Endothelial cell of umbilical vein (primary cell): ENCODE measurements around the gene SPTB. TPM values are rescaled to one million over a fixed set of nuclear protein-coding genes. Genes with fewer than 3 reads are reported as not detected.

Experiments
- BruUV-seq: library from RNA; stranded (reverse); fragments of 400-500 nt; replicated peaks from 2 replicates; lab custom pipeline; 2021; lab: Mats Ljungman, UMichigan
- CTCF ChIA-PET: fragments of 300-600, 350-600 bp; sonication (Branson Sonifier 250); formaldehyde crosslinking; loops from one replicate; lab custom pipeline; 2021; ENCODE audit warnings: antibody characterized with exemption, inconsistent platforms; lab: Charles Lee
- POLR2A ChIA-PET: fragments of 300-600, 350-600 bp; sonication (Branson Sonifier 250); formaldehyde crosslinking; loops from one replicate; lab custom pipeline; 2021; ENCODE audit warnings: antibody characterized with exemption, inconsistent platforms; lab: Charles Lee
- DNase-seq: peaks from one replicate; pipeline ENCODE4 v3.0.0-alpha.2; 2011; ENCODE audit warnings: low read depth, low spot score
- FAIRE-seq: peaks from 2 replicates; lab custom pipeline; 2011; peaks lifted over from hg19 to GRCh38; lab: Jason Lieb, UNC
- H2AFZ ChIP-seq: 2 replicates; pipeline ENCODE4 v1.6.0; 2012; ENCODE audit warnings: low read depth, low read length, control low read depth, inconsistent platforms
- H3K27ac ChIP-seq: 2 replicates; pipeline ENCODE4 v1.5.1; 2011; ENCODE audit warnings: low read depth, mild to moderate bottlenecking, control low read depth, low read length, moderate library complexity; ENCODE audit not compliant: insufficient read depth
- H3K27me3 ChIP-seq, 2 experiments: 2 replicates each; pipeline versions ENCODE4 v1.6.0 to v1.6.1; 2011; ENCODE audit warnings: low read length in 2 of 2, mixed read lengths in 1 of 2; ENCODE audit not compliant: control insufficient read depth in 2 of 2, insufficient read depth in 2 of 2
- H3K36me3 ChIP-seq, 2 experiments: 2 replicates in 1 of 2; 3 replicates in 1 of 2; pipeline ENCODE4 v1.5.1; 2011; ENCODE audit warnings: low read length in 2 of 2, mild to moderate bottlenecking in 1 of 2, moderate library complexity in 1 of 2; ENCODE audit not compliant: control insufficient read depth in 2 of 2, insufficient read depth in 2 of 2; ENCODE audit errors: extremely low read depth in 1 of 2
- H3K4me1 ChIP-seq: 3 replicates; pipeline ENCODE4 v1.5.1; 2011; ENCODE audit warnings: mild to moderate bottlenecking, low read length; ENCODE audit not compliant: control insufficient read depth, insufficient read depth; ENCODE audit errors: extremely low read depth
- H3K4me2 ChIP-seq: 2 replicates; pipeline ENCODE4 v1.6.1; 2011; ENCODE audit warnings: low read length, control low read depth, mixed read lengths; ENCODE audit not compliant: insufficient read depth
- H3K4me3 ChIP-seq, 3 experiments: fragments of 200-600 bp in 1 of 3; sonication (generic), shearing (Covaris generic) in 1 of 3; replicated peaks in 1 of 3; 2 replicates each; pipeline ENCODE4 v1.5.1; 2011 to 2016; ENCODE audit warnings: control low read depth in 3 of 3, low read length in 3 of 3, mild to moderate bottlenecking in 2 of 3, inconsistent platforms in 1 of 3, low read depth in 1 of 3, moderate library complexity in 1 of 3; ENCODE audit not compliant: insufficient read depth in 1 of 3
- H3K79me2 ChIP-seq: 2 replicates; pipeline ENCODE4 v1.6.0; 2012; ENCODE audit warnings: low read length, inconsistent platforms; ENCODE audit not compliant: control insufficient read depth, insufficient read depth
- H3K9ac ChIP-seq: replicated peaks from 2 replicates; pipeline ENCODE3; 2011; ENCODE audit warnings: low read length, control low read depth; ENCODE audit not compliant: insufficient read depth; ENCODE audit errors: extremely low read depth
- H3K9me1 ChIP-seq: replicated peaks from 3 replicates; pipeline ENCODE4 v1.6.0; 2011; ENCODE audit warnings: mild to moderate bottlenecking, low read length; ENCODE audit not compliant: control insufficient read depth, insufficient read depth; ENCODE audit errors: extremely low read depth
- H3K9me3 ChIP-seq: replicated peaks from 2 replicates; pipeline ENCODE4 v1.5.1; 2012; ENCODE audit warnings: low read length, inconsistent platforms; ENCODE audit not compliant: control insufficient read depth, insufficient read depth
- H4K20me1 ChIP-seq: replicated peaks from 2 replicates; pipeline ENCODE3; 2011; ENCODE audit warnings: mild to moderate bottlenecking, low read length; ENCODE audit not compliant: control insufficient read depth, insufficient read depth; ENCODE audit errors: extremely low read depth
- EZH2 ChIP-seq: IDR thresholded peaks from 2 replicates; pipeline ENCODE4 v1.6.1; 2012; ENCODE audit warnings: borderline replicate concordance, low read depth, mild to moderate bottlenecking, moderate library complexity, low read length, inconsistent platforms; ENCODE audit not compliant: severe bottlenecking
- FOS ChIP-seq: IDR thresholded peaks from 2 replicates; pipeline ENCODE4 v1.6.1; 2011; ENCODE audit warnings: mild to moderate bottlenecking, low read length, moderate library complexity, borderline replicate concordance; ENCODE audit not compliant: insufficient read depth
- MYC ChIP-seq: IDR thresholded peaks from one replicate; pipeline ENCODE4 v1.6.1; 2011; ENCODE audit warnings: mild to moderate bottlenecking, low read depth, low read length
- POLR2A ChIP-seq: IDR thresholded peaks from 2 replicates; pipeline ENCODE4 v1.6.1; 2012; ENCODE audit warnings: low read depth, mild to moderate bottlenecking, control low read depth, low read length
- POLR2AphosphoS5 ChIP-seq: IDR thresholded peaks from 2 replicates; pipeline ENCODE4 v1.6.1; 2012; ENCODE audit warnings: low read depth, mild to moderate bottlenecking, control low read depth, low read length, moderate library complexity; ENCODE audit not compliant: insufficient read depth
- dilution Hi-C: fragments of 300-500 bp; cut with MboI; formaldehyde crosslinking; loops from one replicate; pipeline ENCODE4 v1.15.0; 2019; ENCODE audit warnings: low sequenced_read_pairs; ENCODE audit not compliant: extremely low pct_ligation_motif_present
- intact Hi-C: fragments of 100-400 bp; cut with micrococcal nuclease; formaldehyde crosslinking; loops from one replicate; pipeline ENCODE4 v1.10.0; 2022
- polyA plus RNA-seq, 4 experiments: library from polyadenylated mRNA; depleted of rRNA in 3 of 4; stranded (reverse) in 3 of 4; unstranded in 1 of 4; fragments of >200 nt; gene quantifications; 2 replicates each; pipeline versions ENCODE4 v1.2.1 to v1.2.3, GENCODE V29; 2011 to 2012; ENCODE audit warnings: missing spikeins in 1 of 4
- total RNA-seq: library from RNA; stranded (reverse); gene quantifications from 2 replicates; pipeline ENCODE4 v1.2.3, GENCODE V29; 2021
- TF ChIP-seq, protein P1 (sequence below): IDR thresholded peaks from 2 replicates; pipeline ENCODE4 v1.6.1; 2011; ENCODE audit not compliant: insufficient read depth, insufficient read length
- TF ChIP-seq, protein P2 (sequence below), 2 donors: IDR thresholded peaks; 1 replicate in 1 of 2; 2 replicates in 1 of 2; pipeline ENCODE4 v1.5.1; 2011; ENCODE audit warnings: low read length in 2 of 2, mild to moderate bottlenecking in 2 of 2, moderate library complexity in 2 of 2, control low read depth in 1 of 2, inconsistent platforms in 1 of 2, low read depth in 1 of 2; ENCODE audit not compliant: insufficient read depth in 1 of 2; ENCODE audit errors: extremely low read depth in 1 of 2

The SPTB gene
- total and polyA plus RNA-seq, 2 donors (not counting 3 experiments of a cell fraction or from before 2014, with no cell fraction given): 0.03 to 0.07 TPM

DNA sequence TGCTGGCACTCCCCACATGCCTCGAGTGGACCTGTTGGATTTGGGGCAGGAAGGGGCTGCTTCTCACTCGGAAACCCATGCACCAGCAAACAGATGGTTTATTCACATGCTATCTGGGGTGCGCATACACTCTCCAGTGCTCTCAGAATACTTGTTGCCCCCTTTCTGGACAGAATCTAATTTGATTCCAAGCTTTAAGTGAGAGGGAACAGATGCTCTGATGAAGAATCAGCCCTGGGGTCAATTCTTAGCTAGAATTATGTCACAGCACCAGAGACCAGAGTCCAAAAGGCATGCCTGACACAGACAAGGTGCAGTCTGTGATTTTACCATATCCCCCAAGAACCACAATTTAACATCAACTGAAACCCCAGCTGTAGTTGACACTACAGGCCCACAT, 83.8 kb downstream of the SPTB start:
- ChIA-PET CTCF (interaction anchor here (0.9 to 1.7 kb wide), 5 partner anchors 21 to 191 kb away, joined by 3 to 4 read pairs (median 3); partner anchors contain the start of gene FNTB), POLR2A (no interaction called here)
- H3K4me1 ChIP-seq: no peaks in the 10 kb centered on the region
- H4K20me1 ChIP-seq: no peaks in the 10 kb centered on the region
- no peak overlapping the region for H2AFZ ChIP-seq
- no peaks in the 10 kb centered on the region for H3K36me3 ChIP-seq
- FAIRE-seq: no peak
- TF ChIP-seq MYC: no peak
- TF ChIP-seq FOS: no peak
- no peak for TF ChIP-seq POLR2AphosphoS5
- TF ChIP-seq EZH2: no peak
- no peak for TF ChIP-seq POLR2A
- TF ChIP-seq, protein P1, sequence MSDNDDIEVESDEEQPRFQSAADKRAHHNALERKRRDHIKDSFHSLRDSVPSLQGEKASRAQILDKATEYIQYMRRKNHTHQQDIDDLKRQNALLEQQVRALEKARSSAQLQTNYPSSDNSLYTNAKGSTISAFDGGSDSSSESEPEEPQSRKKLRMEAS: no peak
- TF ChIP-seq, protein P2, sequence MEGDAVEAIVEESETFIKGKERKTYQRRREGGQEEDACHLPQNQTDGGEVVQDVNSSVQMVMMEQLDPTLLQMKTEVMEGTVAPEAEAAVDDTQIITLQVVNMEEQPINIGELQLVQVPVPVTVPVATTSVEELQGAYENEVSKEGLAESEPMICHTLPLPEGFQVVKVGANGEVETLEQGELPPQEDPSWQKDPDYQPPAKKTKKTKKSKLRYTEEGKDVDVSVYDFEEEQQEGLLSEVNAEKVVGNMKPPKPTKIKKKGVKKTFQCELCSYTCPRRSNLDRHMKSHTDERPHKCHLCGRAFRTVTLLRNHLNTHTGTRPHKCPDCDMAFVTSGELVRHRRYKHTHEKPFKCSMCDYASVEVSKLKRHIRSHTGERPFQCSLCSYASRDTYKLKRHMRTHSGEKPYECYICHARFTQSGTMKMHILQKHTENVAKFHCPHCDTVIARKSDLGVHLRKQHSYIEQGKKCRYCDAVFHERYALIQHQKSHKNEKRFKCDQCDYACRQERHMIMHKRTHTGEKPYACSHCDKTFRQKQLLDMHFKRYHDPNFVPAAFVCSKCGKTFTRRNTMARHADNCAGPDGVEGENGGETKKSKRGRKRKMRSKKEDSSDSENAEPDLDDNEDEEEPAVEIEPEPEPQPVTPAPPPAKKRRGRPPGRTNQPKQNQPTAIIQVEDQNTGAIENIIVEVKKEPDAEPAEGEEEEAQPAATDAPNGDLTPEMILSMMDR (IDR thresholded peaks at IDR 0.05; ENCODE audit: extremely low read depth in 1 of 2, insufficient read depth in 1 of 2, low read depth in 1 of 2, low read length in 2 of 2): no peak
- intact Hi-C loops: no loop called here
- H3K27me3 ChIP-seq: peaks cover 0 to 4% of the 10 kb centered on the region in 2 experiments
- H3K9me3 ChIP-seq: no peaks in the 10 kb centered on the region
- no peak overlapping the region for H3K27ac ChIP-seq
- H3K4me3 ChIP-seq: no peak overlapping the region
- H3K79me2 ChIP-seq: no peaks in the 10 kb centered on the region
- H3K9ac ChIP-seq: no peak overlapping the region
- dilution Hi-C loops: no loop called here
- H3K4me2 ChIP-seq: no peak overlapping the region
- no peaks in the 10 kb centered on the region for H3K9me1 ChIP-seq
- no TSS peak for BruUV-seq
- DNase-seq: no peak
